Sigmoid colon (tissue), 7 donors: Measurements from ENCODE around the gene PPP1R2C. TPM values are rescaled to one million over a fixed set of nuclear protein-coding genes. Genes with fewer than 3 reads are reported as not detected.

Experiments used
- DNase-seq: peaks from one replicate; pipeline ENCODE4 v3.0.0-alpha.2; 2019
- H3K27ac ChIP-seq, 4 donors: fragments of 200-600 bp; sonication (generic); one replicate each; pipeline ENCODE4 v1.5.1; 2016 to 2019; ENCODE audit warnings: mild to moderate bottlenecking in 1 of 4
- H3K27me3 ChIP-seq, 3 donors: fragments of 200-600 bp; sonication (generic); one replicate each; pipeline ENCODE4 v1.5.1; 2019; ENCODE audit warnings: mild to moderate bottlenecking in 1 of 3
- H3K36me3 ChIP-seq, 4 donors: fragments of 200-600 bp; sonication (generic); one replicate each; pipeline ENCODE4 v1.5.1; 2016 to 2019
- H3K4me1 ChIP-seq, 4 donors: fragments of 200-600 bp; sonication (generic); one replicate each; pipeline ENCODE4 v1.5.1; 2017 to 2019
- H3K4me3 ChIP-seq, 4 donors: fragments of 200-600 bp; sonication (generic); one replicate each; pipeline ENCODE4 v1.5.1; 2017 to 2019; ENCODE audit warnings: mild to moderate bottlenecking in 2 of 4, moderate library complexity in 1 of 4
- H3K9me3 ChIP-seq, 4 donors: fragments of 200-600 bp in 3 of 4; sonication (generic) in 3 of 4; one replicate each; pipeline versions ENCODE4 v1.5.1 to v1.6.1; 2013 to 2019
- EP300 ChIP-seq, 4 donors: sonication (generic); formaldehyde crosslinking; IDR thresholded peaks; one replicate each; pipeline ENCODE4 v1.6.1; 2017; ENCODE audit warnings: antibody characterized with exemption in 4 of 4
- POLR2A ChIP-seq, 2 donors: fragments of 450-650 bp; IDR thresholded peaks; one replicate each; pipeline ENCODE4 v1.6.1; 2016; ENCODE audit warnings: antibody characterized with exemption in 2 of 2, mild to moderate bottlenecking in 2 of 2, moderate library complexity in 2 of 2
- POLR2AphosphoS5 ChIP-seq, 4 donors: sonication (generic); formaldehyde crosslinking; IDR thresholded peaks; one replicate each; pipeline ENCODE4 v1.6.1; 2017; ENCODE audit warnings: antibody characterized with exemption in 4 of 4
- WGBS, 2 donors: extraction: QIAGEN DNeasy Blood & Tissue Kit; methylation state at CpG; one replicate each; pipeline ENCODE4 v1.1.7; 2013; 5-methylcytosine and 5-hydroxymethylcytosine counted together
- intact Hi-C: fragments of 100-400 bp; cut with DNase I; formaldehyde crosslinking; loops from one replicate; pipeline ENCODE4 v1.15.1; 2023
- polyA plus RNA-seq, 3 donors: library from polyadenylated mRNA; stranded (reverse); fragments of 200-250 nt; gene quantifications; one replicate each; pipeline ENCODE4 v1.2.3, GENCODE V29; 2013
- total RNA-seq, 4 donors: library from RNA; depleted of rRNA; stranded (reverse); fragments of >200 nt; gene quantifications; one replicate each; pipeline ENCODE4 v1.1.0, GENCODE V29; 2016
- TF ChIP-seq, protein P1 (sequence below), 4 experiments: fragments of 450-650 bp in 3 of 4; fragments of 200-600 bp in 1 of 4; IDR thresholded peaks; one replicate each; pipeline ENCODE4 v1.5.1; 2016 to 2019; ENCODE audit warnings: antibody characterized with exemption in 4 of 4, mild to moderate bottlenecking in 3 of 4, moderate library complexity in 2 of 4
- donor health status: healthy with polysubstance abuse.
- donor health status: Bipolar disorder and iron deficiency.
- donor health status: healthy.

PPP1R2C gene
- total and polyA plus RNA-seq, 7 donors = not detected

GRCh38 chrX:42818151-42818921, 40.4 kb upstream of the PPP1R2C start:
- Histone ChIP-seq H3K4me1 (no peaks in the 10 kb centered on the region), H3K9me3 (peaks cover 0 to 2% (median 0%) of the 10 kb centered on the region in 4 donors), H3K27me3 (no peaks in the 10 kb centered on the region), H3K4me3 (no peak overlapping the region), H3K27ac (no peak overlapping the region), H3K36me3 (no peaks in the 10 kb centered on the region)
- no peak for TF ChIP-seq POLR2A (IDR thresholded peaks at IDR 0.05)
- intact Hi-C loops = no loop called here
- whole genome bisulfite sequencing, 2 donors = 89 to 91% methylated on average over 17 of the region's 17 CpGs
- no peak for DNase-seq

GRCh38 chrX:42809569-42809968, 31.6 kb upstream of the PPP1R2C start:
- Histone ChIP-seq H3K36me3 (no peaks in the 10 kb centered on the region), H3K4me3 (no peak overlapping the region), H3K9me3 (peaks cover 0 to under 1% (median 0%) of the 10 kb centered on the region in 4 donors), H3K27ac (no peak overlapping the region), H3K4me1 (no peaks in the 10 kb centered on the region), H3K27me3 (no peaks in the 10 kb centered on the region)
- 71 to 78% methylated on average over 2 of the region's 2 CpGs for WGBS, 2 donors
- intact Hi-C loops = no loop called here
- DNase-seq = no peak
- TF ChIP-seq, protein P1, sequence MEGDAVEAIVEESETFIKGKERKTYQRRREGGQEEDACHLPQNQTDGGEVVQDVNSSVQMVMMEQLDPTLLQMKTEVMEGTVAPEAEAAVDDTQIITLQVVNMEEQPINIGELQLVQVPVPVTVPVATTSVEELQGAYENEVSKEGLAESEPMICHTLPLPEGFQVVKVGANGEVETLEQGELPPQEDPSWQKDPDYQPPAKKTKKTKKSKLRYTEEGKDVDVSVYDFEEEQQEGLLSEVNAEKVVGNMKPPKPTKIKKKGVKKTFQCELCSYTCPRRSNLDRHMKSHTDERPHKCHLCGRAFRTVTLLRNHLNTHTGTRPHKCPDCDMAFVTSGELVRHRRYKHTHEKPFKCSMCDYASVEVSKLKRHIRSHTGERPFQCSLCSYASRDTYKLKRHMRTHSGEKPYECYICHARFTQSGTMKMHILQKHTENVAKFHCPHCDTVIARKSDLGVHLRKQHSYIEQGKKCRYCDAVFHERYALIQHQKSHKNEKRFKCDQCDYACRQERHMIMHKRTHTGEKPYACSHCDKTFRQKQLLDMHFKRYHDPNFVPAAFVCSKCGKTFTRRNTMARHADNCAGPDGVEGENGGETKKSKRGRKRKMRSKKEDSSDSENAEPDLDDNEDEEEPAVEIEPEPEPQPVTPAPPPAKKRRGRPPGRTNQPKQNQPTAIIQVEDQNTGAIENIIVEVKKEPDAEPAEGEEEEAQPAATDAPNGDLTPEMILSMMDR (IDR thresholded peaks at IDR 0.05) = no peak
- TF ChIP-seq EP300 (IDR thresholded peaks at IDR 0.05) (no peak), POLR2A (IDR thresholded peaks at IDR 0.05) (no peak), POLR2AphosphoS5 (IDR thresholded peaks at IDR 0.05) (no peak)

DNA sequence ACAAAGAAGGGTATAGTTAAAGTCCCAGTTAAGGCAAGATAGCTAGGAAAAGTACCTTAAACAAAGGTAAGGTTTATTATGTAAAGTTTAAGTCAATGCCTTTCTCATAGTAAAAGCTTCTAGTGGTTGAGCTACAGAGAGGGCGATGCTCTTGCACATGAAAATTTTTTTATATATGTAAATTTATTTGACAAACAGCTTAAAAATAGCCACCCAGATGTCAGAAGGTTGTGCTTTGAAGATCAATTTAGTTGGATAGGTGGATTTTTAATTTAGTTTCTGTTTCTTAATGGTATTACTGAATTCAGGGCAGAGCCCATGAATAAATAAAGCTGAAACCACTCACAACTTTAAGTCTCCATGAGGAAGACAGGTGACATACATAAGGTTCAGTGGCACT, 29.4 kb upstream of the PPP1R2C start:
- H3K4me3 ChIP-seq = no peak overlapping the region
- H3K36me3 ChIP-seq = no peaks in the 10 kb centered on the region
- H3K27me3 ChIP-seq = no peaks in the 10 kb centered on the region
- intact Hi-C loops = no loop called here
- H3K9me3 ChIP-seq = no peaks in the 10 kb centered on the region
- no peak overlapping the region for H3K27ac ChIP-seq
- no peak for TF ChIP-seq POLR2AphosphoS5 (IDR thresholded peaks at IDR 0.05)
- TF ChIP-seq, protein P1 (IDR thresholded peaks at IDR 0.05) = no peak
- TF ChIP-seq POLR2A (IDR thresholded peaks at IDR 0.05) = no peak
- TF ChIP-seq EP300 (IDR thresholded peaks at IDR 0.05) = no peak
- H3K4me1 ChIP-seq = no peaks in the 10 kb centered on the region
- DNase-seq = no peak
- WGBS, 2 donors = 78 to 100% methylated on average over 1 of the region's 1 CpG

- TF ChIP-seq EP300 (IDR thresholded peaks at IDR 0.05) (no peak), POLR2AphosphoS5 (IDR thresholded peaks at IDR 0.05) (no peak), POLR2A (IDR thresholded peaks at IDR 0.05) (no peak)
- TF ChIP-seq, protein P1 (IDR thresholded peaks at IDR 0.05) = no peak
- H3K27me3 ChIP-seq = no peaks in the 10 kb centered on the region
- H3K4me3 ChIP-seq = no peak overlapping the region
- 59 to 77% methylated on average over 2 of the region's 2 CpGs for WGBS, 2 donors
- no peaks in the 10 kb centered on the region for H3K4me1 ChIP-seq
- H3K27ac ChIP-seq = no peak overlapping the region
- no peaks in the 10 kb centered on the region for H3K36me3 ChIP-seq
- intact Hi-C loops = no loop called here
- H3K9me3 ChIP-seq = no peaks in the 10 kb centered on the region
- no peak for DNase-seq
Observed at GRCh38 chrX:42804524-42804923, 26.6 kb upstream of the PPP1R2C start.

GRCh38 chrX:42803320-42803719, 25.4 kb upstream of the PPP1R2C start:
- no peak for TF ChIP-seq POLR2A (IDR thresholded peaks at IDR 0.05)
- Histone ChIP-seq H3K4me3 (no peak overlapping the region), H3K27me3 (no peaks in the 10 kb centered on the region), H3K36me3 (no peaks in the 10 kb centered on the region), H3K4me1 (no peaks in the 10 kb centered on the region), H3K9me3 (no peaks in the 10 kb centered on the region), H3K27ac (no peak overlapping the region)
- WGBS, 2 donors = 96 to 97% methylated on average over 2 of the region's 2 CpGs
- no peak for DNase-seq
- intact Hi-C loops = no loop called here
